Measurements from ENCODE around the gene LPP.

LPP gene

DNA sequence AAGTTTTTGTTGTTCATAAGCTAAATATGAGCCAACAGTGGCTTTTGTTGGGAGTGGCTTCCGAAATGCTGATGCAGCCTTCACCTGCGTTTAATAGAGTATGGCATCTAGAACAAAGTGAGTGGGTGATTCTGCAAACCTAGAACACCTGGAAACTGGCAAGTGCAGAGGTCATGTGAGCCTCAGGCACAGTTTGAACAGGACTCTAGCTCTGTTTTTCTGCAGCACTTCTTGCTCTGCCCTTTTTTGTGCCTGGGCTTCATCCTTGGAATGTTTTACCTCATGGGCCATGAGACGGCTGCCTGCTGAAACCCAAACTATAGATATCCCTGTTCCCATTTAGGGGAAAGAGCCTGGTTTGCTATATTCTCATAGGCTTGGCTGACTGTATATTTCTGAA is 73.5 kb downstream of the LPP start:
- no peak for DNase-seq

DNA sequence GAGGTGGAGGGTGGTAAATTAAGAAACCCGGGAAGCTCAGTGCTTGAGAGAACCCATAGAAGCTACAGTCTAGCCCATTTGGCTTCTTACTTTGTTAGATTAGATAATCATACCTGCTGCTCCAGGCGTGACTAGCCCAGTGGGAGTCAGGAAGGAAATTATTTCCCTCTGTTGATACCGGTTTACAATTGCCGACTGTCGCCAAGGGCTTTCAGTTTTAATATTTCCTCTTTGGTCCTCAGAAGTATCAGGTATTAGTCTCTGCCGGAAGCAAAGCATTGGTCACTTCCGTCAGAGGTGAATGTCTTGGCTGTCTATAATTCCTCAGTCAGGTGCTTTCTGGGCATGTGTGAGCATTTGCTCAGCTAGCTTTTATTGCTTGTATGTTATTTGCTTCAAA is 75.2 kb downstream of the LPP start:
- no peak for DNase-seq

DNA sequence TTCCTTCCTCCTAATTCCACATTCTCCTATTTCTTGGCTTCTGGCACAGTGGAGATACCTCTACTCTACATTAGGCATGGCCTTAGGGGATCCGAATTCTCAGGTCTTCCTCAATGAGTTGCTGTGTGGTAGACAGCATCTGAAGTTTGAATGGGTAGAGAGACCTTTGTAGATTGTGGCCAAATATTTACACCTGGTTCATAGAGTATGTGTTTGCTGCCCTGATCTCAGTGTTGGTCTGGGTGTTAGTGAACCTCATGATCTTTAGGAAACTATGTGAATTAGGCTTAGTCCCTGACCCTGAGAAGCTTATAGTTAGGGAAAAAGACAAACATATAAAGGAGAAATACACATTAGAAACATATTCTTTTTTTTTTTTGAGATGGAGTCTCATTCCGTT is 75.8 kb downstream of the LPP start:
- DNase-seq: no peak

DNA sequence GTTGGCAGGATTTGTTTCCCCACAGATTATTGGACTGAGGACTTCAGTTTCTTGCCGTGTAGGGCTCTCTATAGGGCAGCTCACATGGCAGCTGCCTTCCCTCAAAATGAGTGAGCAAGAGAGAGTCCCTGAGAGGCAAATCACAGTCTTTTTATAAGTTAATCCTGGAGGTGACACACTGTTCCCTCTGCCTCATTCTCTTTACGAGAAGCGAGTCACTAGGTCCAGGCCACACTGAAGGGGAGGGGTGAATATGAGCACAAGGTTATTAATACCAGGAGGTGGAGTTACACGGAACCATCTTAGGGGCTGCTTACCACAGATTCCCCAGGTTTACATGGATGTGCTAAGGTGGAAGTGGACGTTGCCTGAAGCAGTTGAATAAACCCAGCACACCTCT is 77.0 kb downstream of the LPP start:
- no peak for DNase-seq

DNA sequence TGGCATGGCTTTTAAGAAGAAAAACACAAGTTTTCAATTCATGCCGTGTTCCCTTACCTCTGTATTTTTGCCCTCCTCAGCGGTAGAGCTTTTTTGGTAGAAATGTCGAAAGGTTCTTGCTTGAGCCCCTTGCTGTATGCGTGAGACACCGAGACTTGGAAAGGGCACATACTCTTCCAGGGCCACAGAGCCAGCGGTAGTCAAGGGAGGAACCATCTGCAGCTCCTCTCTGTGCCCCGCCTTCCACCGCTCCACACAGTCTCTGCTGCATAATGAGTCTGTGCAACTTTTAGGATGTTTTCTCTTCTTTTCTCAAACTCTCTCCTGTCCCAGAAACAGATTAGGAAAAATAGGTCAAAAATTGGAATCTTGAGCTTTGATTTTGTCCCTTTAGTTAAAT is 77.5 kb downstream of the LPP start:
- no peak for DNase-seq

DNA sequence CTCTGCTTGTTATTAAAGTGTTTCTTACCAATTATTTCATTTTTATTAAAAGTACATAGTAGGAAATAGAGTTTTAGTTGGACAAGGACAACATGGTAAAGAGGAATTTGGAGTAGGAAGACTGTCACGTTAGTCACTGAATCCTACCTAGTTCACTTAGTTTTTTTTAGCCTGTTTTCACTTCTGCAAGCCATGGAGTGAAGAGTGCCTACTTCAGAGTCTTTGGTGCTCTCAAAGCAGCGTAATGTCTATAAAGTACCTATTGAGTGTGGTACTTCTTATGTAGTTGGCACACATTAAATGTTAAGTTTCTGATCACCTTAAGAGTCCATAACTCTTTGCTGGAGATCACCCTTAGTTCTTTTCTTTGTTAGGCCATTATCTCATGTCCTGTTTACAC is 78.7 kb downstream of the LPP start:
- DNase-seq: no peak

DNA sequence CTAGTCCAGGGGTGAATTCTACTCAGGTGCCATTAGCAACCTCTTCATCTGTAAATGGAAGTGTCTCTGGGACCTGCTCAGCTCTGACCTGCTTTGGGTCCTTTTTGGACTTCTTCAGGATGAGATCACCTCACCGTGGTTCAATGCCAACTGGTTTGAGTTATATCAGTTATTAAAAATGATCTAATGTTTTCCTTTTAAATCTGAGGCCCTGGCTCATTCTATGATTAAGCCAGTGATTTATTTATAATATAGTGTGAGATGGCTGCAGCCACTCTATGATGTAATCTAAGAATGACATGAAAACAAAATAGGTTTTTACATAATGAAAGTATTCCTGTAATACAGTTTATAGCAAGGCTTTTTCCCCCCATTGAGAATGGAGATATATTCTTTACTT is 79.4 kb downstream of the LPP start:
- DNase-seq: no peak

DNA sequence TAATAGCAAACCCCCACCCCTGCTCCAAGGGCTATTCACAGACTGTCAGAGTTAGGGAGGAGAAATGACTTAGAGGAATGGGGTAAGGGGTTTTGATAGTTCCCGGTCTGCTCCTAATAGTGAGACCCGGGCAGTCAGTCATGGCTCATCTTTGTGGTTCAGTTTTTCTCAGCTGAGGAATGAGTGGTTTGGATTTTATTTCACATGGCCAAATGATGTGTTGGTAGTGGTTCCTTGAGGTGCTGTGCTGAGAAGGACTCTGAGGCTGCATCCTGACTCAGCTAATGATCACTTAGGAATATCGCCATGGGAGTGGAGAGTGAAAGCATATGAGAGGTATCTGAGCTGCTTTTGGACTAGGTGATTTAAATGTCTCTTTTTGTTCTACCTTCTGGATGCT is 80.2 kb downstream of the LPP start:
- no peak for DNase-seq

DNA sequence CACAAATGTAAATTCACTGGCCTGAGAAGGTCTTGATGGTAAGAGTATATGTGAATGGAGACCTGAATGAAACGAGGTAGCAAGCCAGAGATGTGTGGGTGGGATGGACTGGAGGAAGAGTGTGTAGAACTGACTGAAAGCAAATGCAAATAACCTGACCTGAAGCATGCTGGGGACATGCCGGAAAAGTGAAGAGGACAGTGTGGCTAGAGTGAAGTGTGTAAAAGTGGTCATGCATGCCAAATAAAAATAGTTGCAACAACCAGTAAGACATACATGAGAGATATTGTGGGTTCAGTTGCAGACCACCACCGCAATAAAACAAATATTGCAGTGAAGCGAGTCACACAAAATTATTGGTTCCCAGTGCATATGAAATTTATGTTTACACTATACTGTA is 82.3 kb downstream of the LPP start:
- DNase-seq: no peak

DNA sequence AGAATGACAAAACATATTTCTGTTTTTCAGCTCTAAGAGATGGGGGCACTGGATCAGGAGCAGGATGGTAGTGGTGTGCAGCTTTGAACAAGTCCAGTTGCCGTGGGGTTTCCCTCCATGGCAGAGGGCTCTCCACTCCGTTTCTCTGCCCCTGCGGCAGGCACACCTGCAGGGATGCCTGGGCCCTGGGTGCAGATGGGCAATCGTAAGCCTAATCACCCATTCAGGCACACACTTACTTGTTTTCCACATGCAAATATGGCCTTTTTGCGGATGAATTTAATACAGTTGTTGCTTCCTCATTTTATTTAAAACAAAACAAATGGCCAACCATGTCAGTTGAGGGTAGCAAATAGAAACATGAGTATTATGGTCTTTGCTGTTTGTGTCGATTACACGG is 85.1 kb downstream of the LPP start:
- DNase-seq: no peak

DNA sequence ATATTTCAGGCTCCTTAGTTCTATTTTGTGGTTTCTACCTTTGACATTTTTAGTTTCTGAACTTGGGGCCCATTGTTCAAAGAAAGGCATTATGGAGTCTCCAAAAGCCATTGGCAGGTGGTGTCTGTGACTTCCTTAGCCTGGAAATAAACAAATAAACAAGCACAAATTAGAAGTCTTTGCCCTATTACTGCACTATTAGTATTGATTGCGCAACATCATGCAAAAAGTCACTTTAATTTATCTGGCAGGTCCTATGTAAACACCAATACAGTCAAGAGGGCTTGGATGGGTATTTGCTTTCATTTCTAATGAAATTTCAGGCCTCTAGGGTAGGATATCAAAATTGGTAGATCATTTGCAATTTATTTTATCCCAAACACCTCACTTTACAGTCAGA is 85.6 kb downstream of the LPP start:
- no peak for DNase-seq

DNA sequence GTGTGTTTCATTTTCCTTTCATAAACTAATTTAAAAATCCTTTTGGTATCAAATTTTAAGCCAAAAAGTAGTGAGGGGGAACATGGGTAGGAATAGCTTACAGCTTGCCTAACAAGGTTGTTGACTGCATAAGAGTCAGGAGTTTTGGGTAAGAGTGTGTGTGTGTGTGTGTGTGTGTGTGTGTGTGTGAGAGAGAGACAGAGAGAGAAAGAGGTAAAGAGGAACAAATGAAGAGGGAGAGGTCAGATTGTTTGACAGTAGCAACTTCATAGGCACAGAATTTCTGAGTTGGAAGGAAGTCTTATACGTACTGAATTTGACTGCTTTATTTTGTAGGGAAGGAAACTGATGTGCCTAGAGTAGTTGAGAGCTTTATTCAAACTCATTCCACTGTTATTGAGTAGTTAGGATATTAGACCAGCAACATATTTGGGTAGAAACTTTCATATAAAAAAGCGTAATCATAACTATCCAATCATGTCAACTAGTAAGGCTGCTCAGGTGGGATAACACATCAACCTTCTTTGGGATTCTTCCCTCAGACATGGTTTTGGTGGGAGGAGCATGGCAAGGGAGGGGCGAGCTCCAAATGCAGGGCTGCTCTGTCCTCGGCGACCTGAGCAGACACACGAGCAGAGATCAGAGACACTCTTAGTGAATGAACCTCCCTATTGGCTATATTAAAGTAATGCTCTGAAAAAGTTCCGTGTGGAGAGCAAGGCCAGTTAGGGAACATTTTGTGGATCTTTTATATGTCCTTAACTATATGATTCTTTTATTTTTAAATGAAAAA is 86.4 kb downstream of the LPP start:
- no peak for DNase-seq

DNA sequence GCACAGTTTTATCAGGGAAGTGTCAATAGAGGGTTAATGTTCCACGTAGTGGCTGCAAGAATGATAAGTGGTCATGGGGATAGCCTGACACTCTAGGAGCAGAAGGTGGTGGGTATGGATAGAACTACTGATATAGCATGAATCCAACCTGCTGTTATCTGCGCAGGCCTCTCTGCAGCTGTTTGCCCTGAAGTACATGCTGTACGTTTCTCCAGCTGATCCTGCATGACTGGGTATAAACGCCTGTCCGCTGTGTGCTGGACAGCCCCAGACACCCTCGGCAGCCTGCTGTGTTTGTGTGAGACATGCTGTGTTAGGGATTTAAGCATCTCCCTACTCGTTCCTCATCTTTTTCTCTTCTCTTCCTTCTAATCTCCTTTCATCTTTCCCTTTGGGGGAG is 87.1 kb downstream of the LPP start:
- no peak for DNase-seq

DNA sequence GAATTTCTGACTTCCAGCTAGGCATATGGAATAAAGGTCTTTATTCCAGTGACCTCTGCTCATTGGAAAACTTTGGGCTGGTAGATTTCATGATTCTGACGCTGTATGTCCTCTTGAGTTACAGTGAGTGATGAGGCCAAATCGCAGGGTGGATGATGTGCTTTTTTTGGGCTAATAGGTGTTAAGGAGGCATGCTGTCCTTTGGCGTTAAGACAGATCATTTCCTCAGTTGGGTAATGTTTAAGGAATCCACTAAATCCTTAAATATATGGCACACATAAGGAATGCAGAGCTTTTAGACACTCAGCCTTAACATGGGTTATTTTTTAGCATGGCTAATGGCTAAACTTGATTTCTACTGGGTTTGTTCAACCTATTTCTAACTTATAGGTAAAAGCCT is 87.9 kb downstream of the LPP start:
- DNase-seq: no peak

DNA sequence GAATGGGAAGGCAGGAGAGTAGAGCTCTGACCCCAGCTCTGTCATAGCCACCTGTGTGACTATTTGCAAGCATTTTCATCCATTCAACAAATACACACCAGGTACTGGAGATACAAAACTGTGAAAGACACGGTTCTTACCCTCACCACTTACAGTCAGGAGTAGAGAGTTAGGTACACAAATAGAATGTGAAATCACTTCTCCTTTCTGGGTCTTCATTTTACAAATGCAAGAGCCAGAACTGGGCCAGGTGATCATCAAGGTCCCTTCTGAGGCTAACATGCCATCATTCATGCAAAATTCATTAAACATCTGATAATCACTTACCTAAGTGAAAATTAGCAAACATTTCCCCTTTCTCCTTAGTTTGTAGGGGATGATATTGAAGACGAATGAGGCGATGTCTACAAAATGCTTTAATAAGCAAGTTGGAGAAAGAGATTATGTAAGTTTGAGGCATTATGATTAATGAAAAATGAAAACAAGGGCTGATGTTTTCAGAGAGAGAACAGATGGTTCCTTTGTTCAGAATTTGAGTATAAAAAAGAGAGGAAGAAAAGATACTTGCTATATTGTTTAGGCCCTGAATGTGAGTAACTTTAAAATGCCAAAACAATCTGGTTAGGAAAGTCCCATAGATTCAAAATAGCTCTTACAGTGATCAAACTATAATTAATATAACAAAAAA is 88.6 kb downstream of the LPP start:
- DNase-seq: no peak

DNA sequence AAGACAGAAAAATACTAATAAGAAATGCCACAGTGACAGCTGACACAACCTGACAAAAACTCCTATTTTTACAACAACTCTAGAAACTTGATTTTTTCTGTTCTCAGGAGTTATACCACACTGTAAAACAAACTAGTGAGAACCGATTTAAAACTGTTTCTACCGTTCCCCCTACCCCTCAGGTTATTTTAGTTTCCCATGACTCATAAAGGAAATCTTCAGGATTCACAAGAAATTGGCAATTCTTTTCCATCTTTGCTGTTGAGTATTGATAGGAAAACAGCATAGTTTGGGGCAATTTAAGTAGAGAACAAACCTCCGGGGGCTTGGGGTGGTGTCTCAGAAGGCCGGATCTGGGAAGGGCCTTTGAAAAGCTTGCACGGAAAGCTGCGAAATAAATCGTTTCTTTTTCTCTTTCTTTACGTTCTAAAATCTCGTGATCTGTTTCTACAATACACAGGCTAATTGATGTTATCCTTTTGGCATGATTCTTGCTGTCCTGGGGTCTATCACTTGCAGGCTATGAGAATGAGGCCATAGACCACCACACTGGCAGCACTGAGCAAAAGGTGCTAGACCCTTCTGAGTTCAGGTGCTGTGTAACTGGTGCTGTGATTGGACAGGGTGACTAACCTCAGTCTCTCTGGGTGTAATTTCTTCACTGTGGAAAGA is 89.3 kb downstream of the LPP start:
- DNase-seq: no peak

DNA sequence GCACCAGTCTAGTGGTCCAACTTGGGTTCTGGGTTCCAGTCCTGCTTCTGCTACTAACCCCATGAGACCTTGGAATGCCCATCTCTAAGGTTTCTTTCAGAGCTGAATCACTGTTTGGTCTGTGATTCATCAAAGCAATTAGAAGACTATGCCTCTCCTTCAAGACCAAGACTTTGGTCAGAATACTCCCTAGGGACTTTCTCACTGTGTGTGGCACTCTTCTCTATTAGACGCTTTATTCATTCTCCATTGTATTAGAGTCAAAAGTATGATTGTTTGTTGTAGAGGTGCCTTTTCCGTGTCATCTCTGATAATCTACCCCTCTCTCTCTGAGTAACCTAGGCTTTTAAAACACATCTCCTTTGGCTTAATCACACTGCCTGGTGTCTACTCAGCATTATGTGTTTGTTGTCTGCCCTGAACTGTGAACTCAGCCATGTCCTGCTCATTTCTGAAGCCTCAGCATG is 90.5 kb downstream of the LPP start:
- no peak for DNase-seq

DNA sequence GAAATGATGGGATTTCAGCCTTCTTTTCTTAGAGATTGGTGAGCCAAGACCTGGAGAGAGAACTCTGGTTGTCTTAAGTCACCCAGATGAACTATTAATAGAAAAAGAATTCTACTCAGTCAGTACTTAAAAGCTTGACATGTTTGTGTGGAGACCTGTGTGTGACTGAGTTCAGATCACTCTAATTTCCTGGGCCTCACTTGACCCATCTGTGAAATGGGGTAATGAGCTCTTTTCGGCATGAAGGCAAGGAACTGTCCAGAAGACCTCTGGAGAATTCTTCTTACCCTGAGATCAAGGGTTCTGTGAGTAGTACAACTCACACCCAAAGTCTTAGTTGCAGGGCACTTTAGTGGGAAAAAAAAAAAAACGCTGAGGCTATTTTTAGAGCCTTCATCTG is 92.9 kb downstream of the LPP start:
- no peak for DNase-seq

DNA sequence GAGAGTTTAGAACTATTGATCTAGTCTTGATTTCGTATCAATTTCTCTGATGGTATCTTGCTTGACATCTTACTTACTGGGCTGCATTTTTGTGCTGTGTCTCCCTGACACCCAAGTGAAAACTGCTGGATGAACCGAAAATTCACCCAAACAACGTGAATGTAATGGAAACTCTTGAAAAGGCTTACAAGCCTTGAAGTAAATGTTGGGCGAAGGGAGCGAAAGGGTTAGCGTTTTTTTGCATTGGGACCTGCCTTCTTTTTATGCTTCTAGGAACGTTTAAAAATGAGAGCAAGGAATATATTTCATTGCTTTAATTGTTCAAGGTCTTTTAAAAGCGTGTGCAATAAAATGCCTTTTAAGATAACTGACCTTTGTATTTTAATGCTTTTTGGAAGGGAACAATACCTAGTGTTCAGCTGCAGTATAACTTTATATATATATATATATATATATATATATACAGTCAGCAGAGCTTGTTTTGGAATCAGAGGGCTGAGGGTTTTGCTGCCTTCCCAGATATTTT is 94.1 kb downstream of the LPP start:
- no peak for DNase-seq

DNA sequence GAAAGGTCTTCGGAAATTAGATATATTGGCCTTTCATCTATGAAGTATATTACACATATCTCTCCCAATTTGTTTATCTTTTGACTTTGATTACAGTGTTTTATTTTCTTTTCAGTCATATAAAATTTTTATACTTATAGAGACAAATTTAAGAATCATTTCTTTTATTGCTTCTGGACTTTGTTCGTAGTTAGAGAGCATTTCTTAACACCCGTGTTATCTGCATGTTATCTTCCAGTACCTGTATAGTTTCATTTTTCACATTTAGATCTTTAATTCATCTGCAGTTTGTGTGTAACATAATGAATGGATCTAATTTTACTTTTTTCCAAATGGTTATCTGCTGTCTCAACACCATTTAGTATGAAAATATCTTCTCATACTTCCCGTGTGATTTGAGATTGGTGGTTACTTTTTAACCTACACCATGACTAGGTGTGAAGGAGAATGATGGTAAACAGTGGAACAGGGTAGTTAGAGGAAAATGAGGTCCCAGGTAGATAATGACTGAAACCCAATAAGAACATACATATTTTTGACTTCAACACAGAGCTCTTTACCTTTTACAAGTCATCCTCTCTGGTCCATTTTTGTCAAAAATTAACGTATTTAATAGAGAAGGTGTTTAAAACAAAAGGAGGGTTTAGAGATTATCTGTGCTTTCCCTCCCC is 99.3 kb downstream of the LPP start:
- no peak for DNase-seq

DNA sequence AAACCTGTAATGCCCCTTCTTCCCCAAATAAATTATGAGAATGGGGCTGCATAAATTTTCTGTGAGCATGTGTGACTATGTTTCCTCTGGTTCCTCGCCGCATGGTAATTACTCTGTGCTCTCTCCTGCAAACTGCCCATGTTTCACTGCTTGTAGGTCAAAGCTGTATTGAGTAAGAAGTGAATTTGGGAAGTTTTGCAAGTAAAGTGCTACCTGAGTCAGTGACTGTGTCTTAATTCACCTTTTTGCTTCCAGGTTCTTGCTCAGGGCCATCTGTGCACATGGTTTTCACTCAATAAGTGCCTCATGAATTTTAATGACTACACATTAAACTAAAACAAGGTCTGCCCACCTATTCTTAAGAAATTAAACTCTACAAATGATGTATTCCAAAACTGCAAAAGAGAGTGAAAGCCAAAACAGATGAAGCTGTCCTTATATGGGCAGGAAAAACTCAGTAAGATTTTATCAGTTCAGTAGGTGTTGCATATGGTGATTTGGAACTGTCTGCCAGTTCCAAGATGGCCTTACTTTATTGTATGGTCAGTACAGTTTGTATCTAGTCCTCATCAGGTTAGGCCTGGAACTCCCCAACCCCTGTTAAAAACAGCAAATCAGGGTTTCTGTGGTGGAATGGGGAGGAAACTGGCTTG is 100.0 kb downstream of the LPP start:
- DNase-seq: no peak

DNA sequence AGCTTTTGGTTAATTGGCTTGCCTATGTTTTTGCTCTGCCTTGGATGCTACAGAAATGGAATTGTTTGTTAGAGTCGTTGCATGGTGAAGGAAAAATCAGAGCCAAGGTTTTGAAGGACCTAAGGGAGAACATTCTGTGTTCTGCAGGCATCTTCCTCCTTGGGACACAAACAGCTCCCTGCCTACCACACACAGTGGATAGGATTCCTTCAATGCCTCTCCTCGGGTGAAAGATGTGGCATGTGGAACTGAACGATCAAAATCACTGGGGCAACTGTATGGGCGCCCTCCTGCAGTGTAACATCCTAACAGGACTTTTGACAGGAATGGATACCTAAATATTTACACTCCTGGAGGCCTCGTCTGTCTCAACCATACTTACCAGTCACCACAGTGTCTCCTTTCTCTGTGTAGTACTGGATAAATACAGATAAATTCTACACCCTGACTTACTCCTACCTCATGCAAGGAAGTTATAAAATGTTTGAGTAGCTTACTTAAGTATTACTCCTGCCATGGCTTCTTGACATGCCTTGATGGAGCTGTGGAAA is 100.6 kb downstream of the LPP start:
- no peak for DNase-seq

DNA sequence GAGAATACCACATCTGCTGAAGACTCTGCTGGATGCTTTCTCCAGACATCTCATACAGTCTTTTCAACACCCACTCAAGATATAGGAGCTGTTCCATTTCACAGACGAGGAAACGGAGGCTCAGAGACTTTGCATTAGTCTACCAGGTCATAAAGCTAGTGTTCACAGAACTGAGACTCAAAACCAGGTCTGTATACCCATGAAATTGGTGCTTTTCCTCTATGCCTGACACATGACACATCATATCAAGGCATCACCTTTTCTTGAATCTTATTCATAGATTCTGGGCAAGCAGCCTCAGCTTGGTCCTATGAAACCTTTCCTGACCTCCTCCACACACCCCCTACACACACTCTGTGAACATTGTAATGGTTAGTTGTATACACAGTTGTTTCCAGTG is 101.2 kb downstream of the LPP start:
- no peak for DNase-seq
